Activated T-cell treated with anti-CD3 and anti-CD28 coated beads for 24 hours (primary cell): Measurements from ENCODE around the gene INSIG1.

ENCODE experiments used
- DNase-seq: peaks from one replicate; pipeline ENCODE4 v3.0.0-alpha.2; 2020; ENCODE audit warnings: low read depth

Gene INSIG1

GRCh38 chr7:155351120-155351870 is 53.6 kb downstream of the INSIG1 start:
- DNase-seq: no peak

DNA sequence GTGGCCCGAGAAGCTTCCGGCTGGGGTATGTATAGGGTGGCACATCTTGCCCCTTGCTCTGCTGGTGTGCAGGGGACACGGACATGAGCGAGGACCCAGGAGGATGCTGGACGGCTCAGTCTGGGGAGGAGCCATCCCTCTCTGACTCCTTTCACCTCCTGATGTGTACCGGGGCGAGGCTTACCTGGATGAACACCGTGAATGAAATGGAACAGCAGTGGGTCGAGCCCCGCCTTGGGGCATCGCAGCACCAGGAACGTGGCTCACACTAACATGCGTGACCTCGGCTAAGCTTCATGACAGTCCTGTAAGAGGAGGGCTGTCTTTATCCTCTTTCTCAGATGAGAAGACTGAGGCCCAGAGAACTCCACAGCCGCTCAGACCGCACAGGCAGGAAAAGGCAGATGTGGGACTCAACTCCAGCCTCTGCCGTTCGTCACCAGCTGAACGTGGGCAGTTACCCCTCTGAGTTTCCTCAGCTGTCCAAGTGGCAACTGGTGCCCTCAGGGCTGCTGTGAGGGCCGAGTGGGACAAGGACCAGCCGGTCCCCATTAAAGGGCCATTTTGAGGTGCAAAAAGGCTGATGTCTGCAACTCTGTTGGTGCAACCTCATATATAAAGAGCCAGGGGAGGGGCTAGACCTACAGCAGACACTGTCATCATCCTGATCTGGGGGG is 54.5 kb downstream of the INSIG1 start:
- DNase-seq: no peak

DNA sequence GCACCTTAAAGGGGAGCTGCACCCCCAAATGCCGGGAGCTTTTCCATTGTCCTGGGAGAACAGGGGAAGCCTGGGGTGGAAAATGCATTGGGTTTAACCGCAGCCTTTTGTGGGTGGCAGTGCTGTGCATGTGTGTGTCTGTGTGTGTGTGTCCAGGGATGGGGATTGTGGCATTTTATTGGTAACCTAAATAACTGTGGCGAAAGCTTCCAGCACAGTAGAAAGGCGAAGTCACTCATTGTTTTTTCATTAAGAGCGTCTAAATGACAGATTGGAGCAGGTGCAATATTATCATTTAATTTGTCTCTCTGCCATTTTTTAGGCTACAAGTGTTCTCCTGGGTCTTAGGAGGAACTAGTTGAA is 55.1 kb downstream of the INSIG1 start:
- no peak for DNase-seq

DNA sequence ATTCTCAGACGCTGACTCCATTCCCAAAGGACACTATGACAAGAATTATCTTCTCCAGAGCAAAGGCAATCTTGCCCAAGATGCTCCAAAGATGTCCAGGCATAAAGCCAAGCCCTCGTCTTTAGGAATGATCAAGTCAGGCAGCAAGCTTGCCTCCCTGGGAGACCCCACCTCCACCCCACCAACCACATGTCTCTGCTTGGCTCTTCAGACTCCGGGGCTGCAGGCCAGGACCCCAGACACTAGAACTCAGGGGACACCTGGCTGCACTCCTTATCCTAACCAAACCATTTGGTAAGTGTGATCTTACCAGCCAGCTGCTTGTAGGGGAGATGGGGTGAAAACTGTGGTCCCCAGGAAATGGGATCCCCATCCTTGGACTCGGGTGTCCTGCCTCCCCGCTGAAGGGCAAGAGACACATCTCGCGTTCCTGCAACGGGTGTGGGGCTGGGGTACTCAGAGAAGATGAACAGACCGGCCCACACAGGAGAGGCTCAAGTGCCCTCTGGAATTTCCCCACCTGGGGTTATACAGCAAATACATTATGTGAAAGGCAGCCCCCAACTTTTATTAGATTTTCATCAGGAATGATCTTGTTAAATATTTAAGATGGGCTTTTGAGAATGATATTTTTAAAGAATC is 55.7 kb downstream of the INSIG1 start:
- no peak for DNase-seq

- no peak for DNase-seq
Measured at GRCh38 chr7:155354371-155355048, 56.8 kb downstream of the INSIG1 start.

- no peak for DNase-seq
Measured at GRCh38 chr7:155355176-155355575, 57.5 kb downstream of the INSIG1 start.

DNA sequence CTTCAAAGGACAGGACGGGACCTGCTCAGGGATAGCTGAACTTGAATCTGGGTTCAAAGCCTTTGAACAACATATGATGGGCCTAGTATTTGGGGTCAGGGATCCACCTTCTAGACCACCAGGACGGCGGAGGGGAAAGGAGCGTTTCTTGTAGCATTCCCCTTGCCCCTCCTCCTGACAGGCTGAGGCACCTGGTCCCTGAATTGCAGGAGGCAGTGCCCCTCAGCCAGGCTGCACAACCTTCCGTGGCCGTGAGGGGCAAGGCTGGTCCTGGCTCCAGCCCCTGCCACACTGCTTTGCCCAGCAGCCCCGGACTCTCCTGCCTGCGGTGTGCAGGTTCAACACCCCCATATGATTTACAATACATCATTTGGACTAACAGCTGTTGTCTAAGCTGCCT is 58.1 kb downstream of the INSIG1 start:
- no peak for DNase-seq

DNA sequence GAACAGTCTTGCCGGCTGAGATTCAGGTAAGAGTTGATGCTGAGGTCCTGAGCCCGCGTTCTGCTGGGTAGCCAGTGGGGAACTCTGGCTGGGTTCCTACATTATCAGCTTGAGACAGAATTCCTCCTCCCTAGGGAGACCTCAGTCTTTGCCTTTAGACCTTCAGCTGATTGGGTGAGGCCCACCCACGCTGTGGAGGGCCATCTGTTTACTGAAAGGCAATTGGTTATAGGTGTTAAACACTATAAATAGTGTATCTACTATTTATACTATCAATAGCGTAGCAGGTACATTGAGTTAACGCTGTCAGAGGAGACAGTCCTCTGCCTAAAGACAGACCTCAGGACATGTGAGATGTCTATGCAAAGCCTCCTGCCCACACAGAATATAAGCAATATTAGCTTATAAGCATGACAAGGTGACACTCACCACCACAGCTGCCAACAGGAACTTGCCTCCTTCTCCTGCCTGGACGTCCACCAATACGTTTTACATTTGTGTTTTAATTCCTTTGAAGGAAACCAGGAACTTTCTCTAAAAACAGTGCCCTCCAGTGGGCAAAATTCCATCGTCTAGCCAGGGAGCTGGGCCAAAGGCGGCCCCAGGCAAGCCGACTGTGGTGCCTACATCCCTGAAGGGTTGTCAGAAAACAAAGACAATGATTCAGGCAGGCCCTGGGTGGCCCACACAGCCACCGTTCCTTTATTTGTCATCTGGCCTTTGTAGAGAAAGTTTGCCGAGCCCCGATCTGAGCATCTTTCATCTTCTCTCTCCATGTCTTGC is 58.8 kb downstream of the INSIG1 start:
- DNase-seq: no peak

DNA sequence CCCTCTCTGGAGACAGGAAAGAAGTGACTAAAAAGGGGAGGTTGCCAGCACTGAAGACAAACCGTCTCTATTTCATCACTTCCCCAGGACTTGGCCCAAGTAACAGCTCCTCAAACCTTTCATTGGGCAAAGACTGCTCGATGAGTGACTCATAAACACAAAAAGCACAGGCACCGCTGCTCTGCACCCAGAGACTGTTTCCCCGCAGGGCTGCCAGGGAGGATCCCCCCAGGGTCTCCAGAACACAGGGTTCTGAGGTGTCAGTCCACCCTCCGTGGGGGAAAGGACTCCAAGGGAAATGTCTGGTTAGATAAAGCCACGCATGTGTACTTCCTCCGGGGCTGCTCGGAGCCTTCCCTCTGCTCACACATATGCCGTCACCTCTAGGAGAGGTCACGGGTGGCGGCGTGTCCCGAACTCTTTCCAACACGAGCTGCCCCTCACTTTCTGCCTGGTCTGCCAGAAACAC is 59.9 kb downstream of the INSIG1 start:
- no peak for DNase-seq

GRCh38 chr7:155358066-155358947 is 60.6 kb downstream of the INSIG1 start:
- no peak for DNase-seq

GRCh38 chr7:155358948-155359712 is 61.5 kb downstream of the INSIG1 start:
- DNase-seq: no peak
